Natural killer cell (primary cell): ENCODE data around the gene HEXB. TPM values are rescaled to one million over a fixed set of nuclear protein-coding genes. Genes with fewer than 3 reads are reported as not detected.

Experiments
- ATAC-seq, 3 donors: fragments of 150-1000 bp in 2 of 3; fragments of 200-7000 bp in 1 of 3; cut with Tn5 transposase; 1 replicate in 1 of 3; 2 replicates in 2 of 3; pipeline ENCODE4 v1.10.0; 2021; ENCODE audit warnings: mild to moderate bottlenecking in 2 of 3, moderate library complexity in 2 of 3
- DNase-seq, 2 donors: peaks; one replicate each; pipeline versions ENCODE4 v3.0.0 to v3.0.0-alpha.2; 2013 to 2021; ENCODE audit warnings: mixed read lengths in 1 of 2
- H3K27ac ChIP-seq: one replicate; pipeline ENCODE4 v1.5.1; 2013; ENCODE audit warnings: mild to moderate bottlenecking, low read length
- H3K27me3 ChIP-seq: one replicate; pipeline ENCODE4 v1.6.1; 2013; ENCODE audit warnings: low read length; ENCODE audit not compliant: control insufficient read depth, insufficient read depth
- H3K36me3 ChIP-seq: one replicate; pipeline ENCODE4 v1.6.1; 2013; ENCODE audit warnings: low read length; ENCODE audit not compliant: control insufficient read depth, insufficient read depth
- H3K4me1 ChIP-seq: one replicate; pipeline ENCODE4 v1.6.1; 2013; ENCODE audit warnings: low read length; ENCODE audit not compliant: control insufficient read depth, insufficient read depth
- H3K4me3 ChIP-seq: one replicate; pipeline ENCODE4 v1.5.1; 2013; ENCODE audit warnings: low read length
- H3K9me3 ChIP-seq: one replicate; pipeline ENCODE4 v1.6.1; 2013; ENCODE audit warnings: low read length; ENCODE audit not compliant: control insufficient read depth, insufficient read depth
- H3K27ac Mint-ChIP-seq, 2 donors: one replicate each; pipeline ENCODE4 v1.8.0; 2022; ENCODE audit warnings: mild to moderate bottlenecking in 2 of 2, mixed read lengths in 2 of 2, moderate library complexity in 1 of 2
- H3K27me3 Mint-ChIP-seq, 2 donors: one replicate each; pipeline ENCODE4 v1.8.0; 2022; ENCODE audit warnings: low read depth in 2 of 2, mixed read lengths in 2 of 2
- H3K36me3 Mint-ChIP-seq: one replicate; pipeline ENCODE4 v1.8.0; 2022; ENCODE audit warnings: mixed read lengths
- H3K4me1 Mint-ChIP-seq, 2 donors: one replicate each; pipeline ENCODE4 v1.8.0; 2022; ENCODE audit warnings: mixed read lengths in 2 of 2
- H3K4me3 Mint-ChIP-seq: one replicate; pipeline ENCODE4 v1.8.0; 2022; ENCODE audit warnings: mild to moderate bottlenecking, moderate library complexity, mixed read lengths
- H3K9me3 Mint-ChIP-seq, 2 donors: one replicate each; pipeline ENCODE4 v1.8.0; 2022; ENCODE audit warnings: mixed read lengths in 2 of 2
- CTCF ChIP-seq: fragments of 200-600 bp; IDR thresholded peaks from one replicate; pipeline ENCODE4 v1.8.0; 2022; ENCODE audit warnings: antibody characterized with exemption
- WGBS: methylation state at CpG from one replicate; pipeline ENCODE4 v1.1.7; 2013; ENCODE audit warnings: missing lambda C conversion rate; ENCODE audit not compliant: insufficient coverage; 5-methylcytosine and 5-hydroxymethylcytosine counted together
- intact Hi-C: fragments of 100-400 bp; cut with micrococcal nuclease; formaldehyde crosslinking; loops from one replicate; pipeline ENCODE4 v1.14.2; 2022
- total RNA-seq, 4 donors: library from RNA; stranded (reverse); fragments of 120-200 nt in 1 of 4; gene quantifications; one replicate each; pipeline versions ENCODE4 v1.2.3 to v1.2.4, GENCODE V29; 2013 to 2022

Gene HEXB
- total RNA-seq, 3 donors from 2014 or later (not counting 1 experiment from before 2014, with no cell fraction given): 55.3 to 61.4 (median 55.5) TPM

- no peak for TF ChIP-seq CTCF
- Histone ChIP-seq H3K27ac (no peak overlapping the region), H3K27me3 (no peaks in the 10 kb centered on the region), H3K9me3 (no peaks in the 10 kb centered on the region), H3K36me3 (no peaks in the 10 kb centered on the region), H3K4me3 (no peak overlapping the region), H3K4me1 (peaks cover 27% of the 10 kb centered on the region)
- Mint-ChIP-seq H3K36me3 (no peaks in the 10 kb centered on the region), H3K9me3 (no peaks in the 10 kb centered on the region), H3K4me1 (peaks cover 39 to 49% of the 10 kb centered on the region in 2 donors), H3K27me3 (no peaks in the 10 kb centered on the region), H3K27ac (no peak overlapping the region), H3K4me3 (no peak overlapping the region)
- intact Hi-C loops: loop anchor here (5.0 to 10.0 kb wide), 3 partner anchors 315 to 948 kb away; no protein-coding TSS in a partner anchor
- no peak for DNase-seq
- WGBS: 59% methylated on average over 4 of the region's 6 CpGs
- ATAC-seq: no peak
Observed at GRCh38 chr5:74642543-74642863, 42.5 kb upstream of the HEXB start.

- TF ChIP-seq CTCF: no peak
- Histone ChIP-seq H3K9me3 (no peaks in the 10 kb centered on the region), H3K27me3 (no peaks in the 10 kb centered on the region), H3K36me3 (no peaks in the 10 kb centered on the region), H3K4me1 (peaks cover 27% of the 10 kb centered on the region), H3K27ac (no peak overlapping the region), H3K4me3 (no peak overlapping the region)
- ATAC-seq: no peak
- Mint-ChIP-seq H3K36me3 (no peaks in the 10 kb centered on the region), H3K27ac (no peak overlapping the region), H3K27me3 (no peaks in the 10 kb centered on the region), H3K4me1 (peaks cover 33 to 43% of the 10 kb centered on the region in 2 donors), H3K9me3 (no peaks in the 10 kb centered on the region), H3K4me3 (no peak overlapping the region)
- 76% methylated on average over 4 of the region's 4 CpGs for WGBS
- intact Hi-C loops: loop anchor here (5.0 to 10.0 kb wide), 3 partner anchors 316 to 948 kb away; no protein-coding TSS in a partner anchor
- DNase-seq: no peak
Observed at GRCh38 chr5:74643111-74643562, 41.9 kb upstream of the HEXB start.

- H3K4me1 Mint-ChIP-seq: peaks cover 7 to 8% of the 10 kb centered on the region in 2 donors
- no peaks in the 10 kb centered on the region for H3K27me3 Mint-ChIP-seq
- Histone ChIP-seq H3K36me3 (no peaks in the 10 kb centered on the region), H3K9me3 (no peaks in the 10 kb centered on the region), H3K4me1 (no peaks in the 10 kb centered on the region), H3K27me3 (peaks cover 2% of the 10 kb centered on the region), H3K4me3 (no peak overlapping the region), H3K27ac (no peak overlapping the region)
- 80% methylated on average over 1 of the region's 1 CpG for WGBS
- H3K4me3 Mint-ChIP-seq: no peak overlapping the region
- H3K27ac Mint-ChIP-seq: no peak overlapping the region
- ATAC-seq: no peak
- intact Hi-C loops: loop anchor here (10.0 kb wide), 2 partner anchors 592 to 952 kb away; no protein-coding TSS in a partner anchor
- TF ChIP-seq CTCF: no peak
- no peaks in the 10 kb centered on the region for H3K9me3 Mint-ChIP-seq
- no peak for DNase-seq
- no peaks in the 10 kb centered on the region for H3K36me3 Mint-ChIP-seq
Observed at GRCh38 chr5:74647096-74647495, 37.9 kb upstream of the HEXB start.

- intact Hi-C loops: loop anchor here (1.0 to 10.0 kb wide), 5 partner anchors 254 to 954 kb away; no protein-coding TSS in a partner anchor
- no peaks in the 10 kb centered on the region for H3K36me3 ChIP-seq
- H3K4me1 ChIP-seq: no peaks in the 10 kb centered on the region
- 17% methylated on average over 6 of the region's 6 CpGs for WGBS
- ATAC-seq (peak; percentile 85 to 95 (median 93)), DNase-seq (peak in 1 of 2 donors; percentile 80)
- no peak overlapping the region for H3K4me3 Mint-ChIP-seq
- no peaks in the 10 kb centered on the region for H3K27me3 Mint-ChIP-seq
- no peaks in the 10 kb centered on the region for H3K9me3 Mint-ChIP-seq
- no peak overlapping the region for H3K27ac ChIP-seq
- H3K9me3 ChIP-seq: no peaks in the 10 kb centered on the region
- no peak overlapping the region for H3K27ac Mint-ChIP-seq
- peaks cover 4 to 5% of the 10 kb centered on the region in 2 donors for H3K4me1 Mint-ChIP-seq
- H3K36me3 Mint-ChIP-seq: no peaks in the 10 kb centered on the region
- H3K4me3 ChIP-seq: no peak overlapping the region
- TF ChIP-seq CTCF: peak; percentile 89
- H3K27me3 ChIP-seq: peaks cover 2% of the 10 kb centered on the region
Observed at GRCh38 chr5:74648835-74649293, 36.2 kb upstream of the HEXB start.
